ENCODE measurements around the gene ZNHIT1. TPM values are rescaled to one million over a fixed set of nuclear protein-coding genes. Genes with fewer than 3 reads are reported as not detected.

ZNHIT1 gene
- total RNA-seq, 2 donors from 2014 or later: 56.5 to 61.7 TPM

- H3K9ac ChIP-seq (ENCODE audit: extremely low read depth, low read length, poor library complexity, severe bottlenecking): no peak overlapping the region
- peaks cover 100% of the 10 kb centered on the region for H3K27me3 Mint-ChIP-seq (ENCODE audit: insufficient read depth)
- no peak overlapping the region for H3K27ac ChIP-seq (ENCODE audit: low read depth, low read length)
- no peak overlapping the region for H3K4me3 ChIP-seq (ENCODE audit: low read length)
- no peaks in the 10 kb centered on the region for H3K36me3 ChIP-seq (ENCODE audit: control insufficient read depth, insufficient read depth, low read length)
- H3K4me3 Mint-ChIP-seq: no peak overlapping the region
- H3K9me3 ChIP-seq (ENCODE audit: control insufficient read depth, low read length): no peaks in the 10 kb centered on the region
- peaks cover 98% of the 10 kb centered on the region for H3K27me3 ChIP-seq (ENCODE audit: control insufficient read depth, insufficient read depth, low read length, poor library complexity, severe bottlenecking)
- WGBS, 2 experiments (ENCODE audit: insufficient coverage in 1 of 2, insufficient read length in 1 of 2): 0 to 5% methylated on average over 2 to 12 of the region's 13 CpGs
- H3K27ac Mint-ChIP-seq: no peak overlapping the region
- TF ChIP-seq CTCF (conservative IDR thresholded peaks at IDR 0.05): peak; percentile 21
- peaks cover 3% of the 10 kb centered on the region for H3K4me1 ChIP-seq (ENCODE audit: control insufficient read depth, insufficient read depth, low read length)
- H3K4me1 Mint-ChIP-seq: peaks cover 17% of the 10 kb centered on the region
- peaks cover 2% of the 10 kb centered on the region for H3K9me3 Mint-ChIP-seq
- peak; percentile 49 for DNase-seq
- peaks cover 2% of the 10 kb centered on the region for H3K36me3 Mint-ChIP-seq (ENCODE audit: low read depth)
Measured at GRCh38 chr7:101171442-101171837, 46.5 kb upstream of the ZNHIT1 start.

- Histone ChIP-seq H3K9ac (ENCODE audit: extremely low read depth, low read length, poor library complexity, severe bottlenecking) (no peak overlapping the region), H3K27me3 (ENCODE audit: control insufficient read depth, insufficient read depth, low read length, poor library complexity, severe bottlenecking) (peaks cover 91% of the 10 kb centered on the region), H3K4me1 (ENCODE audit: control insufficient read depth, insufficient read depth, low read length) (peaks cover 3% of the 10 kb centered on the region), H3K9me3 (ENCODE audit: control insufficient read depth, low read length) (no peaks in the 10 kb centered on the region), H3K4me3 (ENCODE audit: low read length) (no peak overlapping the region), H3K27ac (ENCODE audit: low read depth, low read length) (no peak overlapping the region), H3K36me3 (ENCODE audit: control insufficient read depth, insufficient read depth, low read length) (no peaks in the 10 kb centered on the region)
- Mint-ChIP-seq H3K4me1 (peaks cover 16% of the 10 kb centered on the region), H3K9me3 (peaks cover 2% of the 10 kb centered on the region), H3K36me3 (ENCODE audit: low read depth) (peaks cover 2% of the 10 kb centered on the region), H3K4me3 (peak overlapping the region; percentile 26), H3K27me3 (ENCODE audit: insufficient read depth) (peaks cover 100% of the 10 kb centered on the region), H3K27ac (no peak overlapping the region)
- no peak for TF ChIP-seq CTCF (conservative IDR thresholded peaks at IDR 0.05)
- DNase-seq: peak; percentile 65
- WGBS, 2 experiments (ENCODE audit: insufficient coverage in 1 of 2, insufficient read length in 1 of 2): 0 to 1% methylated on average over 12 to 79 of the region's 79 CpGs
Measured at GRCh38 chr7:101172005-101172853, 45.7 kb upstream of the ZNHIT1 start.

GRCh38 chr7:101172854-101173751 lies 44.9 kb upstream of the ZNHIT1 start:
- peak overlapping the region; percentile 26 for H3K4me3 Mint-ChIP-seq
- TF ChIP-seq CTCF (conservative IDR thresholded peaks at IDR 0.05): no peak
- peaks cover 100% of the 10 kb centered on the region for H3K27me3 Mint-ChIP-seq (ENCODE audit: insufficient read depth)
- peaks cover 2% of the 10 kb centered on the region for H3K9me3 Mint-ChIP-seq
- Histone ChIP-seq H3K4me1 (ENCODE audit: control insufficient read depth, insufficient read depth, low read length) (peaks cover 3% of the 10 kb centered on the region), H3K27ac (ENCODE audit: low read depth, low read length) (no peak overlapping the region), H3K36me3 (ENCODE audit: control insufficient read depth, insufficient read depth, low read length) (no peaks in the 10 kb centered on the region), H3K9me3 (ENCODE audit: control insufficient read depth, low read length) (no peaks in the 10 kb centered on the region), H3K9ac (ENCODE audit: extremely low read depth, low read length, poor library complexity, severe bottlenecking) (no peak overlapping the region), H3K4me3 (ENCODE audit: low read length) (no peak overlapping the region), H3K27me3 (ENCODE audit: control insufficient read depth, insufficient read depth, low read length, poor library complexity, severe bottlenecking) (peaks cover 91% of the 10 kb centered on the region)
- peak; percentile 61 for DNase-seq
- H3K36me3 Mint-ChIP-seq (ENCODE audit: low read depth): peaks cover 2% of the 10 kb centered on the region
- H3K27ac Mint-ChIP-seq: no peak overlapping the region
- 4 to 7% methylated on average over 18 to 53 of the region's 53 CpGs for WGBS, 2 experiments (ENCODE audit: insufficient coverage in 1 of 2, insufficient read length in 1 of 2)
- peaks cover 14% of the 10 kb centered on the region for H3K4me1 Mint-ChIP-seq

Measured in endodermal cell (in vitro differentiated cells).